Esophagus squamous epithelium (tissue), 4 donors: ENCODE results near the gene GALNT13.

ENCODE experiments used
- POLR2A ChIP-seq, 4 donors: fragments of 450-650 bp; IDR thresholded peaks; one replicate each; pipeline ENCODE4 v1.6.1; 2017; ENCODE audit warnings: antibody characterized with exemption in 4 of 4, mild to moderate bottlenecking in 4 of 4, moderate library complexity in 3 of 4
- TF ChIP-seq, protein P1 (sequence below), 6 experiments: fragments of 450-650 bp in 4 of 6; fragments of 200-600 bp in 2 of 6; sonication (generic) in 2 of 6; IDR thresholded peaks; one replicate each; pipeline ENCODE4 v1.5.1; 2016 to 2019; ENCODE audit warnings: antibody characterized with exemption in 6 of 6, mild to moderate bottlenecking in 4 of 6, moderate library complexity in 4 of 6

DNA sequence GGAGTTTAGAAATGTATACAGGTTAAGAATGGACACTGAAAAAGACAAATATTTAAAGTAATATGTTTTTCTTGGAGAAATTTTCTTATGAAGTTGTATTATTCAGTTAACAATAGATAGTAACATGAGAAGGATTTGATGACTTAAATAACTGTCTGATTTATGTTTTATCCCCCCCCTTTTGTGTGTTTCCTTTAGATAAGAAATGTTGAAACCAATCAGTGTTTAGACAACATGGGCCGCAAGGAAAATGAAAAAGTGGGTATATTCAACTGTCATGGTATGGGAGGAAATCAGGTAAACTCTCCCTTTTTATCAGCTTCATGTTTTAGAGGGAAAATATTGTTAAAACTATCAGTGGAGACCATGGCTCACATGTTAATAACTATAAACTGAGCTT, 537.1 kb downstream of the GALNT13 start:
- TF ChIP-seq POLR2A (IDR thresholded peaks at IDR 0.05) = no peak
- TF ChIP-seq, protein P1, sequence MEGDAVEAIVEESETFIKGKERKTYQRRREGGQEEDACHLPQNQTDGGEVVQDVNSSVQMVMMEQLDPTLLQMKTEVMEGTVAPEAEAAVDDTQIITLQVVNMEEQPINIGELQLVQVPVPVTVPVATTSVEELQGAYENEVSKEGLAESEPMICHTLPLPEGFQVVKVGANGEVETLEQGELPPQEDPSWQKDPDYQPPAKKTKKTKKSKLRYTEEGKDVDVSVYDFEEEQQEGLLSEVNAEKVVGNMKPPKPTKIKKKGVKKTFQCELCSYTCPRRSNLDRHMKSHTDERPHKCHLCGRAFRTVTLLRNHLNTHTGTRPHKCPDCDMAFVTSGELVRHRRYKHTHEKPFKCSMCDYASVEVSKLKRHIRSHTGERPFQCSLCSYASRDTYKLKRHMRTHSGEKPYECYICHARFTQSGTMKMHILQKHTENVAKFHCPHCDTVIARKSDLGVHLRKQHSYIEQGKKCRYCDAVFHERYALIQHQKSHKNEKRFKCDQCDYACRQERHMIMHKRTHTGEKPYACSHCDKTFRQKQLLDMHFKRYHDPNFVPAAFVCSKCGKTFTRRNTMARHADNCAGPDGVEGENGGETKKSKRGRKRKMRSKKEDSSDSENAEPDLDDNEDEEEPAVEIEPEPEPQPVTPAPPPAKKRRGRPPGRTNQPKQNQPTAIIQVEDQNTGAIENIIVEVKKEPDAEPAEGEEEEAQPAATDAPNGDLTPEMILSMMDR (IDR thresholded peaks at IDR 0.05) = no peak
